Measurements from ENCODE around the gene ARHGEF38.
"Not testable (repeated sequence)": the region's sequence is repeated elsewhere in the genome, so short reads cannot be mapped to it uniquely, and the experiment has no call there.

ARHGEF38 gene

DNA sequence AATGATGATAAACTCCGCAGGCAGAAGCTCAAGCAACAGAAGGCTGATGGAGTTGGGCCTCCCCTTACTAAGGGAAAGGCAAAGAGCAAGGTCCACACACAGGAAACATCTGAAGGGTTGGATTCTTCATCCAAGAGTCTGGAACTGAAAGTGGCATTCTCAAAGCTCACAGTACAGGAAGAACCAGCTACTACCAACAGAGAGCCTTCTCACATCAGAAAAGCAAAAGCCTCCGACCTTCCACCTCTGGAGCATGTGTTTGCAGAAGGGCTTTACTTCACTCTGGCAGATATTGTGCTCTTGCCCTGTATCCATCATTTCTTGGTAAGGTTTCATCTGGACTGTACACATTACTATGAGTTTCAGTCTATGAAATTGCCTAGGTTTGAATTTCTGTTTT is 166.8 kb downstream of the ARHGEF38 start:
- no peak for DNase-seq

- no peak for DNase-seq
These were observed 173.2 kb downstream of the ARHGEF38 start for GRCh38 chr4:105725623-105726022.

- not testable (repeated sequence) for DNase-seq
These were observed 177.5 kb downstream of the ARHGEF38 start for GRCh38 chr4:105729895-105730294.
